A549 (cell line): ENCODE measurements around the gene ATP5F1D. TPM values are rescaled to one million over a fixed set of nuclear protein-coding genes. Genes with fewer than 3 reads are reported as not detected.

Experiments used
- ATAC-seq, 2 experiments: fragments of 200-7000 bp in 1 of 2; fragments of >200 bp in 1 of 2; cut with Nextera tagmentation in 1 of 2; cut with Tn5 transposase in 1 of 2; 3 replicates each; pipeline versions ENCODE4 v1.8.0 to v1.9.1; 2018 to 2020; ENCODE audit warnings: mild to moderate bottlenecking in 1 of 2, moderate library complexity in 1 of 2
- CTCF ChIA-PET: fragments of 300-600 bp; sonication (Branson Sonifier 250); formaldehyde crosslinking; extraction: SDS; loops from one replicate; lab custom pipeline; 2021; ENCODE audit warnings: antibody characterized with exemption, inconsistent platforms; lab: Yijun Ruan, JAX
- POLR2A ChIA-PET: fragments of 350-600 bp; formaldehyde crosslinking; extraction: SDS; loops from one replicate; lab custom pipeline; 2021; ENCODE audit warnings: antibody characterized with exemption, inconsistent platforms; lab: Yijun Ruan, JAX
- DNase-seq, 2 experiments: peaks; one replicate each; pipeline versions ENCODE4 v3.0.0 to v3.0.0-alpha.2; 2011 to 2016; ENCODE audit warnings: low read depth in 1 of 2, low spot score in 1 of 2
- FAIRE-seq: peaks from 2 replicates; lab custom pipeline; 2011; peaks lifted over from hg19 to GRCh38; lab: Jason Lieb, UNC
- H3K27ac ChIP-seq, 2 experiments: fragments of >200 bp; sonication (Bioruptor Twin); formaldehyde crosslinking; 3 replicates each; pipeline ENCODE4 v1.5.1; 2016 to 2017
- H3K4me1 ChIP-seq: fragments of >200 bp; sonication (Bioruptor Twin); formaldehyde crosslinking; 3 replicates; pipeline ENCODE4 v1.6.1; 2016
- H3K4me2 ChIP-seq: fragments of >200 bp; sonication (Bioruptor Twin); formaldehyde crosslinking; 3 replicates; pipeline ENCODE4 v1.6.1; 2016
- H3K4me3 ChIP-seq: fragments of >200 bp; sonication (Bioruptor Twin); formaldehyde crosslinking; 3 replicates; pipeline ENCODE4 v1.5.1; 2016
- H3K9me3 ChIP-seq: fragments of >200 bp; sonication (Bioruptor Twin); formaldehyde crosslinking; 3 replicates; pipeline ENCODE4 v1.6.1; 2016
- ATOH8 ChIP-seq: fragments of 250-450 bp; sonication (Bioruptor Pico); IDR thresholded peaks from 2 replicates; pipeline ENCODE4 v1.5.0; 2020; ENCODE audit warnings: low read depth, mild to moderate bottlenecking, moderate library complexity
- CBX2 ChIP-seq: fragments of 200-600 bp; sonication (generic); IDR thresholded peaks from 2 replicates; pipeline ENCODE4 v1.6.1; 2016; ENCODE audit warnings: low read depth, mild to moderate bottlenecking, borderline replicate concordance
- CBX8 ChIP-seq: fragments of 200-600 bp; sonication (generic); IDR thresholded peaks from 2 replicates; pipeline ENCODE4 v1.6.1; 2016
- CHD4 ChIP-seq: fragments of 200-600 bp; sonication (generic); IDR thresholded peaks from 2 replicates; pipeline ENCODE4 v1.6.1; 2016; ENCODE audit warnings: antibody characterized with exemption, mild to moderate bottlenecking, borderline replicate concordance
- EHMT2 ChIP-seq: fragments of 200-600 bp; sonication (generic); IDR thresholded peaks from 2 replicates; pipeline ENCODE4 v1.6.1; 2016; ENCODE audit warnings: antibody characterized with exemption, low read depth, mild to moderate bottlenecking, moderate library complexity
- EP300 ChIP-seq, 2 experiments: fragments of >200 bp; sonication (Bioruptor Twin); formaldehyde crosslinking; IDR thresholded peaks; 2 replicates in 1 of 2; 3 replicates in 1 of 2; pipeline ENCODE4 v1.6.1; 2016 to 2017
- ESRRA ChIP-seq: fragments of 150-350 bp; IDR thresholded peaks from 2 replicates; pipeline ENCODE4 v1.6.1; 2014; ENCODE audit warnings: mild to moderate bottlenecking, low read length, borderline replicate concordance
- HMGXB4 ChIP-seq: fragments of 250-450 bp; sonication (Bioruptor Pico); IDR thresholded peaks from 2 replicates; pipeline ENCODE4 v1.5.0; 2021; ENCODE audit warnings: mild to moderate bottlenecking, moderate library complexity, borderline replicate concordance
- HOXA7 ChIP-seq: fragments of 250-450 bp; sonication (Bioruptor Pico); IDR thresholded peaks from 2 replicates; pipeline ENCODE4 v1.5.0; 2020; ENCODE audit warnings: mild to moderate bottlenecking, moderate library complexity
- HOXB5 ChIP-seq: fragments of 250-450 bp; sonication (Bioruptor Pico); IDR thresholded peaks from 2 replicates; pipeline ENCODE4 v1.5.0; 2020; ENCODE audit warnings: mild to moderate bottlenecking, moderate library complexity
- JUN ChIP-seq, 2 experiments: fragments of >200 bp; sonication (Bioruptor Twin); formaldehyde crosslinking; IDR thresholded peaks; 2 replicates in 1 of 2; 3 replicates in 1 of 2; pipeline ENCODE4 v1.6.1; 2016 to 2017
- PBX3 ChIP-seq: IDR thresholded peaks from 2 replicates; pipeline ENCODE4 v1.6.1; 2012
- PHF8 ChIP-seq: fragments of 200-600 bp; sonication (generic); IDR thresholded peaks from 2 replicates; pipeline ENCODE4 v1.6.1; 2016; ENCODE audit warnings: low read depth, mild to moderate bottlenecking, antibody characterized with exemption, moderate library complexity, borderline replicate concordance
- POLR2A ChIP-seq: IDR thresholded peaks from 2 replicates; pipeline ENCODE4 v1.6.1; 2012; ENCODE audit warnings: mild to moderate bottlenecking, low read length
- RCOR1 ChIP-seq: fragments of 150-350 bp; IDR thresholded peaks from 2 replicates; pipeline ENCODE4 v1.6.1; 2014; ENCODE audit warnings: antibody characterized with exemption, low read length, low read depth
- REST ChIP-seq: fragments of 200-600 bp; sonication (generic); IDR thresholded peaks from 2 replicates; pipeline ENCODE4 v1.6.1; 2016; ENCODE audit warnings: antibody characterized with exemption, mild to moderate bottlenecking, moderate library complexity
- SMC3 ChIP-seq: fragments of >200 bp; sonication (Bioruptor Twin); formaldehyde crosslinking; IDR thresholded peaks from 3 replicates; pipeline ENCODE4 v1.6.1; 2018; ENCODE audit warnings: inconsistent platforms
- USF2 ChIP-seq: fragments of 450-650 bp; IDR thresholded peaks from 2 replicates; pipeline ENCODE4 v1.6.1; 2014; ENCODE audit warnings: antibody characterized with exemption
- ZNF302 ChIP-seq: fragments of 250-450 bp; sonication (Bioruptor Pico); IDR thresholded peaks from 2 replicates; pipeline ENCODE4 v1.9.0; 2021; ENCODE audit warnings: inconsistent platforms, mild to moderate bottlenecking, moderate library complexity
- WGBS: methylation state at CpG from one replicate; pipeline ENCODE4 v1.1.6; 2017; ENCODE audit errors: missing lambda C conversion rate; 5-methylcytosine and 5-hydroxymethylcytosine counted together
- polyA plus RNA-seq, 4 experiments: library from polyadenylated mRNA; depleted of rRNA in 3 of 4; stranded (reverse); fragments of >200 nt; fragmentation: RNase III in 1 of 4; extraction: RNeasy Plus Mini Kit Qiagen cat#74134 plus additional on column Dnase treatment in 1 of 4; gene quantifications; 2 replicates in 3 of 4; 3 replicates in 1 of 4; pipeline ENCODE4 v1.2.3, GENCODE V29; 2011 to 2017

The ATP5F1D gene
- polyA plus RNA-seq, 2 of the 4 experiments (the other 2 are of a cell fraction): 28.7 to 96.9 TPM

GRCh38 chr19:1229924-1230782 is 11.4 kb upstream of the ATP5F1D start:
- Histone ChIP-seq H3K4me3 (no peak overlapping the region), H3K27ac (no peak overlapping the region), H3K4me2 (no peak overlapping the region), H3K4me1 (peaks cover 17% of the 10 kb centered on the region; the same call in 2 of the 3 replicates), H3K9me3 (no peaks in the 10 kb centered on the region)
- ChIA-PET POLR2A (interaction anchor here (0.7 kb wide), 1 partner anchor 14 kb away, joined by 3 read pairs; no protein-coding TSS in a partner anchor), CTCF (interaction anchor here (0.7 to 1.7 kb wide), 3 partner anchors 11 to 55 kb away, joined by 3 to 6 read pairs (median 5); no protein-coding TSS in a partner anchor)
- DNase-seq (no peak), ATAC-seq (no peak), FAIRE-seq (no peak)
- TF ChIP-seq REST: no peak
- no peak for TF ChIP-seq RCOR1
- no peak for TF ChIP-seq EP300 (IDR thresholded peaks at IDR 0.05)
- no peak for TF ChIP-seq ATOH8 (CRISPR knock-in tag)
- no peak for TF ChIP-seq ESRRA
- no peak for TF ChIP-seq EHMT2
- TF ChIP-seq USF2: no peak
- TF ChIP-seq POLR2A: no peak
- no peak for TF ChIP-seq HOXA7 (CRISPR knock-in tag)
- TF ChIP-seq CBX2: no peak
- no peak for TF ChIP-seq JUN (IDR thresholded peaks at IDR 0.05)
- no peak for TF ChIP-seq PBX3
- no peak for TF ChIP-seq CHD4
- no peak for TF ChIP-seq HMGXB4
- TF ChIP-seq ZNF302 (CRISPR knock-in tag): no peak
- no peak for TF ChIP-seq SMC3
- no peak for TF ChIP-seq HOXB5 (CRISPR knock-in tag)
- no peak for TF ChIP-seq CBX8
- no peak for TF ChIP-seq PHF8
- WGBS: 77% methylated on average over 9 of the region's 61 CpGs
